AG10803 (cell line): ENCODE results near the gene MAP9.

ENCODE experiments used
- DNase-seq: peaks from one replicate; pipeline ENCODE4 v3.0.0; 2010; ENCODE audit warnings: low read depth
- H3K4me3 ChIP-seq: 2 replicates; pipeline ENCODE4 v1.5.1; 2011; ENCODE audit warnings: mild to moderate bottlenecking, low read length, control low read depth
- CTCF ChIP-seq: conservative IDR thresholded peaks from 2 replicates; pipeline ENCODE4 v1.5.1; 2011; ENCODE audit warnings: mild to moderate bottlenecking, low read length, control low read depth, inconsistent platforms

MAP9 gene

DNA sequence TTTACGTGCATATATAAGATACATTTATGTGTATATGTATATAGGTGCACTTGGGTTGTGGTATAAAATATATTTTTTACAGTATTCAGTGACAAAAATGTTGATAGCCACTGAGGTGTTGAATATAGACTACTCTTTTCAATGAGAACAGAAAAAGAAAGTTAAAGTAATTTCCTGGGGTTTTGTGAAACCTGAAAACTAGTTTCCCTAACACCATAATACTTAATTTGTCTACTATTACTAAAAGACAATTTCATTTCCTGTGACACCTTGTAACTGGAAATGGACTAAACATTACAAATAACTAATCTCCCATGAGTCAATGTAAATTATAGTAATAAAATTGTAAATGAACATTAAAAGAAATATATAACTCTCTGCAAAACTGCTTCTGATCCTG is 32.0 kb upstream of the MAP9 start:
- no peak for TF ChIP-seq CTCF
- no peak overlapping the region for H3K4me3 ChIP-seq
- DNase-seq, result no peak

DNA sequence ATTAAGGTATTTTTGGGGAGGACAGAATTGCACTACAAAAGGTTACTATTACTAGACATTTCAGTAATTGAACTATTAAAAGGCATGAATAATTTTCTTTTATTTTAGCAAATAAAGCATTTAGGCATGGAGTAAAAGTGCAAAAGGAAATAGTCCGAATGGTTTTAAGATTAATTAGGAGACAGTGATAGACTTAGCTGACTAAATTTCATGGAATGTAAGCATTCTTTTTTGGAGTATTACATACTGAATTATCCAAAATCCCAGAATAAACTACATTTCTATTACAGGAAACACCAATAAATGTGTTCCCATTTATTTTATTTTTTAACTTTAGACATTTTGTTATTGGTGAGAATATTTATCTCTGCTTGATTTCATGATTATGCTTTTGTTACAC is 30.7 kb upstream of the MAP9 start:
- no peak overlapping the region for H3K4me3 ChIP-seq
- DNase-seq, result no peak
- TF ChIP-seq CTCF, result no peak

GRCh38 chr4:155405059-155405458 is 28.3 kb upstream of the MAP9 start:
- TF ChIP-seq CTCF, result no peak
- no peak for DNase-seq

DNA sequence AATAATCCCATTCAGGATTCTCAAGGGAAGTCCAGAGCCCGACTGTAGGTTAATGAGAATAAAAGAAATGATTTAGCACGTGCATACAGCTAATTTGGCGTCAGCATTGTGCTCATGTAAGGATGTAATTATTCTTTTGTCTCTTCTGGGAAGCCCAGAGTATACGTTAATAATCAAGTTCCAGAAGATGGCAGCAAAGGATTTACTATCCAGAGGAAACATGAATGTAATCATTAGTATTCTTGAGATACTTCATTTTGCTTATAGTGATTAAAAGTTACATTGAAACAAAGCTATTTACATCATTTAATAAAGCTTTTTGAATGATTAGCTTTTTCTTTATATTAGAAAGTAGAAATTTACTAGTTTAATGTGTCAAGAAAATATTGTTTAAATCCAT is 27.1 kb upstream of the MAP9 start:
- peak; percentile 43 for TF ChIP-seq CTCF
- DNase-seq, result peak; percentile 42

More at GRCh38 chr4:155405059-155405458, 28.3 kb upstream of the MAP9 start:
- no peak overlapping the region for H3K4me3 ChIP-seq

DNA sequence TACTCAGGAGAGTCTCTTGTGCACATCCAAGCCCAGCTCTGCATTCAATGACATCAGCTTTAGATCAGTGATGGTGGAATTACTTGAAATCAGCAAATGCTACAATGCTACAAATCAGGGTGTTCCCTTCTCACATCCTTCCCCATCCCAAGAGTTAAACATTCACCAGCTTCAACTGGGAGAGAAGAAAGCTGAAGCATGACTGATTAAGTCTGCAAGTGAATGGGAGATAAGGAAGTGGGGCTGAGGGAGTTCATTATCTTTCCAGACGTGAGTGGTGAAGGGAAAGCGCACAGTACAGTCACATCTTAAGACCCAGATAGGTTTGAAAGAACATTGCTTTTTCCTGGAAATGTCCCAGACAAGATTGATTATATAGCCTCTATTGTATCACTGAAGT is 26.2 kb upstream of the MAP9 start:
- no peak for DNase-seq
- H3K4me3 ChIP-seq, result no peak overlapping the region
- TF ChIP-seq CTCF, result no peak

More for the DNA sequence above, 27.1 kb upstream of the MAP9 start:
- no peak overlapping the region for H3K4me3 ChIP-seq

- H3K4me3 ChIP-seq, result no peak overlapping the region
- no peak for TF ChIP-seq CTCF
- no peak for DNase-seq
These were observed 24.1 kb upstream of the MAP9 start for GRCh38 chr4:155400893-155401292.

DNA sequence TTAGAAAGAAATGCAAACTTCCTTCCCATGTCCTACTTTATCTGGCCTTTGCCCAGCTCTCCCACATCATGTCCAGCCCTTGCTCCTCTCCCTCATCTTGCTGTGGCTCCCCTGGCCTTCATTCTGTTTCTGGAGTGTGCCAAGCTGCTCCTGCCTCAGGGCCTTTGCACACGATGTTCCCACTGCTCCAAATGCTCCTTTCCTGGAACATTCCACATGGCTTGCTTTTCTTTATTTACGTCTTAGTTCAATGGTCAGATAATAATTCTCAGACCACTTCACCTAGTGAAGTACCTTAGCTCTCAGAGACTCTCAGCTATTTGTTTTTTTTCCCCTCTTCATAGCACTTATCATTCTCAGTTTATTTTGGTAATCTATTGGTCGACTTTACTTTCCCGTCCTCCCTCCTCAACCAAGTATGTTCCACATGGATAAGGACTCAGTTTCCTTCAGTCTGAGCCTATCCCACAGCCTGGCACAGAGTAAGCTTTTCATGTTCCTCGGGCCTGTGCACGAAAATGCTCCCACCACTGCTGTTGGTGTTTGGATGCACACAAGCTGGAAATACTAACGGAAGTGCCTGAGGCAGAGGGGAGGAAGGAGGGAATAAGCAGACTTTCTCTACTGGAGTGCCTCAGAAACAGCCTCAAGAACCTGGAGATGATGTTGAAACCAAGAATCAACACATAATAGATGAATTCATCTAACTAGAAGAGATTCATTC is 23.4 kb upstream of the MAP9 start:
- H3K4me3 ChIP-seq, result no peak overlapping the region
- DNase-seq, result no peak
- no peak for TF ChIP-seq CTCF
